Keratinocyte (primary cell): ENCODE measurements around the gene MOV10L1. TPM values are rescaled to one million over a fixed set of nuclear protein-coding genes. Genes with fewer than 3 reads are reported as not detected.

ENCODE experiments used
- DNase-seq: peaks from one replicate; pipeline ENCODE4 v3.0.0-alpha.2; 2011; ENCODE audit warnings: low read depth, missing footprints, low spot score
- FAIRE-seq: peaks from 2 replicates; lab custom pipeline; 2011; peaks lifted over from hg19 to GRCh38; lab: Jason Lieb, UNC
- H2AFZ ChIP-seq: 2 replicates; pipeline ENCODE4 v1.6.0; 2012; ENCODE audit warnings: low read length, control low read depth, inconsistent platforms; ENCODE audit not compliant: control insufficient read depth
- H3K27ac ChIP-seq: 2 replicates; pipeline ENCODE4 v1.5.1; 2011; ENCODE audit warnings: low read length; ENCODE audit not compliant: control insufficient read depth, insufficient read depth
- H3K27me3 ChIP-seq: 3 replicates; pipeline ENCODE4 v1.6.0; 2011; ENCODE audit warnings: low read length; ENCODE audit not compliant: control insufficient read depth, insufficient read depth; ENCODE audit errors: extremely low read depth
- H3K36me3 ChIP-seq, 2 experiments: 2 replicates in 1 of 2; 3 replicates in 1 of 2; pipeline ENCODE4 v1.5.1; 2011; ENCODE audit warnings: low read length in 2 of 2, mild to moderate bottlenecking in 1 of 2; ENCODE audit not compliant: control insufficient read depth in 2 of 2, insufficient read depth in 2 of 2; ENCODE audit errors: extremely low read depth in 1 of 2
- H3K4me1 ChIP-seq: 3 replicates; pipeline ENCODE4 v1.5.1; 2011; ENCODE audit warnings: low read length; ENCODE audit not compliant: control insufficient read depth, insufficient read depth; ENCODE audit errors: extremely low read depth
- H3K4me2 ChIP-seq: 3 replicates; pipeline ENCODE4 v1.6.0; 2011; ENCODE audit warnings: low read depth, low read length; ENCODE audit not compliant: control insufficient read depth, insufficient read depth; ENCODE audit errors: extremely low read depth
- H3K4me3 ChIP-seq, 3 experiments: fragments of 200-600 bp in 1 of 3; sonication (generic) in 1 of 3; 2 replicates in 2 of 3; 3 replicates in 1 of 3; pipeline ENCODE4 v1.5.1; 2011 to 2016; ENCODE audit warnings: low read length in 3 of 3, mild to moderate bottlenecking in 3 of 3, control low read depth in 2 of 3, inconsistent platforms in 1 of 3, low read depth in 1 of 3, mixed read lengths in 1 of 3, mixed run types in 1 of 3, moderate library complexity in 1 of 3; ENCODE audit not compliant: control insufficient read depth in 2 of 3, insufficient read depth in 2 of 3; ENCODE audit errors: extremely low read depth in 1 of 3
- H3K79me2 ChIP-seq: 2 replicates; pipeline ENCODE4 v1.6.0; 2012; ENCODE audit warnings: low read length; ENCODE audit not compliant: control insufficient read depth, insufficient read depth
- H3K9ac ChIP-seq: 3 replicates; pipeline ENCODE4 v1.6.0; 2011; ENCODE audit warnings: low read length; ENCODE audit not compliant: control insufficient read depth, insufficient read depth; ENCODE audit errors: extremely low read depth
- H3K9me1 ChIP-seq: 3 replicates; pipeline ENCODE4 v1.6.0; 2011; ENCODE audit warnings: low read length; ENCODE audit not compliant: control insufficient read depth, insufficient read depth; ENCODE audit errors: extremely low read depth
- H3K9me3 ChIP-seq: 2 replicates; pipeline ENCODE4 v1.5.1; 2012; ENCODE audit warnings: low read depth, low read length; ENCODE audit not compliant: control insufficient read depth
- H4K20me1 ChIP-seq: 3 replicates; pipeline ENCODE4 v1.6.0; 2011; ENCODE audit warnings: low read length; ENCODE audit not compliant: control insufficient read depth, insufficient read depth; ENCODE audit errors: extremely low read depth
- EZH2 ChIP-seq: IDR thresholded peaks from one replicate; pipeline ENCODE4 v1.6.1; 2012; ENCODE audit warnings: inconsistent platforms, mild to moderate bottlenecking, low read length, moderate library complexity
- dilution Hi-C: fragments of 300-500 bp; cut with MboI; formaldehyde crosslinking; loops from one replicate; pipeline ENCODE4 v1.7.0; 2020; ENCODE audit warnings: low sequenced_read_pairs; ENCODE audit not compliant: extremely low pct_ligation_motif_present
- polyA plus RNA-seq, 5 experiments: library from polyadenylated mRNA; depleted of rRNA in 3 of 5; stranded (reverse) in 3 of 5; stranded (forward) in 1 of 5; unstranded in 1 of 5; fragments of >200 nt; gene quantifications; 1 replicate in 1 of 5; 2 replicates in 3 of 5; 3 replicates in 1 of 5; pipeline versions ENCODE4 v1.2.1 to v1.2.3, GENCODE V29; 2011 to 2012; ENCODE audit warnings: missing spikeins in 2 of 5, low read depth in 1 of 5, low replicate concordance in 1 of 5
- TF ChIP-seq, protein P1 (sequence below), 3 experiments: IDR thresholded peaks in 1 of 3; conservative IDR thresholded peaks in 1 of 3; optimal IDR thresholded peaks in 1 of 3; 2 replicates in 2 of 3; 3 replicates in 1 of 3; pipeline versions ENCODE3 to v1.5.1; 2011; ENCODE audit warnings: low read length in 3 of 3, mild to moderate bottlenecking in 3 of 3, moderate library complexity in 2 of 3, control low read depth in 1 of 3, inconsistent platforms in 1 of 3; ENCODE audit not compliant: insufficient read depth in 2 of 3; ENCODE audit errors: extremely low read depth in 1 of 3

MOV10L1 gene
- polyA plus RNA-seq, 1 donor (not counting 4 experiments of a cell fraction or from before 2014, with no cell fraction given) = not detected

GRCh38 chr22:50190182-50190940 is 100.6 kb downstream of the MOV10L1 start:
- peak overlapping the region; percentile 52 for H3K4me2 ChIP-seq
- peaks cover 34% of the 10 kb centered on the region for H3K4me1 ChIP-seq
- DNase-seq = peak; percentile 30
- peak overlapping the region; percentile 78 for H3K27ac ChIP-seq
- peak overlapping the region; percentile 64 for H3K9ac ChIP-seq
- peaks cover 3% of the 10 kb centered on the region for H4K20me1 ChIP-seq
- peak overlapping the region; percentile 56 for H2AFZ ChIP-seq
- no peaks in the 10 kb centered on the region for H3K9me3 ChIP-seq
- H3K79me2 ChIP-seq = peaks cover 68% of the 10 kb centered on the region
- dilution Hi-C loops = no loop called here
- peaks cover 11 to 18% of the 10 kb centered on the region in 2 experiments for H3K36me3 ChIP-seq
- no peaks in the 10 kb centered on the region for H3K9me1 ChIP-seq
- peak; percentile 5 for FAIRE-seq
- peak overlapping the region; percentile 40 to 68 (median 43) for H3K4me3 ChIP-seq
- H3K27me3 ChIP-seq = no peaks in the 10 kb centered on the region
- TF ChIP-seq EZH2 = no peak
- TF ChIP-seq, protein P1, sequence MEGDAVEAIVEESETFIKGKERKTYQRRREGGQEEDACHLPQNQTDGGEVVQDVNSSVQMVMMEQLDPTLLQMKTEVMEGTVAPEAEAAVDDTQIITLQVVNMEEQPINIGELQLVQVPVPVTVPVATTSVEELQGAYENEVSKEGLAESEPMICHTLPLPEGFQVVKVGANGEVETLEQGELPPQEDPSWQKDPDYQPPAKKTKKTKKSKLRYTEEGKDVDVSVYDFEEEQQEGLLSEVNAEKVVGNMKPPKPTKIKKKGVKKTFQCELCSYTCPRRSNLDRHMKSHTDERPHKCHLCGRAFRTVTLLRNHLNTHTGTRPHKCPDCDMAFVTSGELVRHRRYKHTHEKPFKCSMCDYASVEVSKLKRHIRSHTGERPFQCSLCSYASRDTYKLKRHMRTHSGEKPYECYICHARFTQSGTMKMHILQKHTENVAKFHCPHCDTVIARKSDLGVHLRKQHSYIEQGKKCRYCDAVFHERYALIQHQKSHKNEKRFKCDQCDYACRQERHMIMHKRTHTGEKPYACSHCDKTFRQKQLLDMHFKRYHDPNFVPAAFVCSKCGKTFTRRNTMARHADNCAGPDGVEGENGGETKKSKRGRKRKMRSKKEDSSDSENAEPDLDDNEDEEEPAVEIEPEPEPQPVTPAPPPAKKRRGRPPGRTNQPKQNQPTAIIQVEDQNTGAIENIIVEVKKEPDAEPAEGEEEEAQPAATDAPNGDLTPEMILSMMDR (optimal IDR thresholded peaks at IDR 0.05 in 1 of 3, IDR thresholded peaks at IDR 0.05 in 1 of 3, conservative IDR thresholded peaks at IDR 0.05 in 1 of 3; ENCODE audit: extremely low read depth in 1 of 3, insufficient read depth in 2 of 3, low read length in 3 of 3) = peak; percentile 18 to 64 (median 57)

DNA sequence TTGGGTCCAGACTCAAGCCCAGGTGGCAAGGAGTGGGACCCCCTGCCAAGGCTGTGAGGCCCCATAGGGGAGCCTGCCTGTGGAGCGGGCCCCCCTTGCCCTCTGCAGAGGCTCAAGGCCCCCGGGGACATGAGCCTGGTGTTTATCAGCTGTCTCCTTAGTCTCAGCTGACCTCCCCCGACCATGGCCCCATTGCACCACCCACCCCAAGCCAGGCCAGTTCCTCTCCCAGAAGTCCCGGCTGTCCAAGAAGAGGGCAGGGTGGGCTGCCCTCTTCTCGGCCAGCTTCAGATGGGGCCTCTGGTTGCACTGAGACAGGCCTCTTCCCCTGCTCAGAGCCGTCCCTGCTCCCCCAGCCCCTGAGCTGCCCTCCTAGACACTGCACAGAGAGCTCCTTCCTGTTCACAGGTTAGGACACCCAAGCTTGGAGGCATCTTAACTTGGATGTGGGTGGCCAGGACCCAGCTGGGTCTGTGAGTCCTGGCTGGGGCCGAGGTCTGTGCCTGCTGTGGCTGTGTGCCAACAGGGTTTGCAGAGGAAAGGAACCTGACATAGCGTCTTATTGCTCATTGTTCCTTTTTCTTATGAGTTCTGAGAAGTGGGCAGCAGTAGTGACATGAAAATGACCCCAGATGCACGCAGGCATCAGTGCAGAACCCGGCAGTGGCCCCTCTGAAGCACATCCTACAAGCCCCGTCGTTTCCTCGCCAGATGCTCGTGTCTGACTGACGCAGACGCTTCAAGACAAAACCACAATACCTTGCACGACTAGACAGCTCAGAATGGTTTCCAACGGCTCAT is 101.3 kb downstream of the MOV10L1 start:
- TF ChIP-seq EZH2 = no peak
- TF ChIP-seq, protein P1 (optimal IDR thresholded peaks at IDR 0.05 in 1 of 3, IDR thresholded peaks at IDR 0.05 in 1 of 3, conservative IDR thresholded peaks at IDR 0.05 in 1 of 3; ENCODE audit: extremely low read depth in 1 of 3, insufficient read depth in 2 of 3, low read length in 3 of 3) = no peak
- H3K9me3 ChIP-seq = no peaks in the 10 kb centered on the region
- H3K27me3 ChIP-seq = no peaks in the 10 kb centered on the region
- peaks cover 13 to 18% of the 10 kb centered on the region in 2 experiments for H3K36me3 ChIP-seq
- DNase-seq (no peak), FAIRE-seq (no peak)
- peaks cover 34% of the 10 kb centered on the region for H3K4me1 ChIP-seq
- peak overlapping the region; percentile 52 for H3K4me2 ChIP-seq
- no peak overlapping the region for H2AFZ ChIP-seq
- no peaks in the 10 kb centered on the region for H3K9me1 ChIP-seq
- peak overlapping the region; percentile 64 for H3K9ac ChIP-seq
- peak overlapping the region; percentile 40 to 68 (median 43) for H3K4me3 ChIP-seq
- H3K27ac ChIP-seq = peak overlapping the region; percentile 78
- peaks cover 67% of the 10 kb centered on the region for H3K79me2 ChIP-seq
- peaks cover 3% of the 10 kb centered on the region for H4K20me1 ChIP-seq
- dilution Hi-C loops = no loop called here
